Heart left ventricle (tissue), 13 donors: Measurements from ENCODE around the gene PRKAG2.

Source experiments
- POLR2A ChIP-seq, 2 donors: fragments of 450-650 bp; IDR thresholded peaks; one replicate each; pipeline ENCODE4 v1.6.1; 2017; ENCODE audit warnings: antibody characterized with exemption in 2 of 2, mild to moderate bottlenecking in 2 of 2, moderate library complexity in 2 of 2
- TF ChIP-seq, protein P1 (sequence below), 12 donors: fragments of 200-600 bp; sonication (generic) in 4 of 12; IDR thresholded peaks; one replicate each; pipeline versions ENCODE4 v1.5.0 to v1.8.0; 2018 to 2022; ENCODE audit warnings: antibody characterized with exemption in 12 of 12, mild to moderate bottlenecking in 5 of 12
- donor health status: ischemic (EF 13 %, LVEDD 7.1; RV severe dilation, severe dysfunction).
- donor health status: DM: no; HTN: yes; CAD: no.
- donor health status: DM: no; HTN: no; CAD: no.
- donor health status: ischemic (EF 25% LVEDD 6.9; RV normal size, moderate dysfunction).
- donor health status: ischemic (EF 25% LVEDD 5.7; RV mildly dilated, moderate dysfunction).
- donor health status: ischemic (EF 35%, LVEDD 5.7; RV mildly dilated, moderate dysfunction).
- donor health status: nonischemic (EF 11% LVEDD 7.7; RV severe dilation, severe dysfunction).
- donor health status: DM: yes; HTN: yes; CAD: no.
- donor health status: PGD.
- donor health status: ischemic (EF 29% LVEDD 5.4; RV normal size, mild dysfunction).
- donor health status: nonischemic (EF 23%, LVEDD 6.1; RV moderate dilation, normal function).

DNA sequence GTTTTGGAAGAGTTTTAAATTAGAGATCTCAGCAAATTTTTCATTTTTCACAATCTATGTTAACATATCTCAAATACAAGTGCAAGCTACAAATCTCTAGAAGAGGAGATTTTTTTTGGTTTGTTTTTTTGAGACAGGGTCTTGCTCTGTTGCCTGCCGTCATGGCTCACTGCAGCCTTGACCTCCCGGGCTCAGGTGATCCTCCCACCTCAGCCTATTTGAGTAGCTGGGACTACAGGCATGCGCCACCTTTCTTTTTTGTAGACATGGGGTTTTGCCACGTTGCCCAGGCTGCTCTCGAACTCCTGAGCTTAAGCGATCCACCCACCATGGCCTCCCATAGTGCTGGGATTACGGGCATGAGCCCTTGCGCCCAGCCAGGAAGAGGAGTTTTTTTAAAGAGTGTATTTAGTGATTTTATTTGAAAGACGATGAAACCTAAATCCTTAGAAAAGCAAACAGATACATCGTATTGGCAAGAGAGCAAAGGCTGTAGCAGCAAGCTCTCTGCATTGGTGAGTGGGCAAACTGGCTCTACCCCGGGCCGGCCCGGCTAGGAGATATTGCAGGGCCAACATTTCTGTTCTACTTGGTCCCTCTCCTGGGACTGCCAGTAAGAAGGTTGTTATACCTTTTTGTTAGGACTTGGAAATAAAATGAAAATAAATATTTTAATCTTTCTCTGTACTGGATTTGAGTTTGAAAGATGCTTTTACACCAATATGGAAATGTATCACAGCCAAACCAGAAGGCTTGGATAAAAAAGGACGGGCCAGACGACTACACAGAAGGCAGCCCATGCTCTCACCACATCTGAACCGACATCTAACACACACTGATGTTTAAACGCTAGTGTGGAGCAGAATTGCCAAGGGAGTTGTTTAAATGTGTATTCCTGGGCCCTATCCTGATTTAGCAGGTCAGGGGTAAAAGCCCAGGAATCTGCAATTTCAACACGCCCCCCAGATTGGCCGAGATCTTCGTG is 307.7 kb downstream of the PRKAG2 start:
- TF ChIP-seq, protein P1, sequence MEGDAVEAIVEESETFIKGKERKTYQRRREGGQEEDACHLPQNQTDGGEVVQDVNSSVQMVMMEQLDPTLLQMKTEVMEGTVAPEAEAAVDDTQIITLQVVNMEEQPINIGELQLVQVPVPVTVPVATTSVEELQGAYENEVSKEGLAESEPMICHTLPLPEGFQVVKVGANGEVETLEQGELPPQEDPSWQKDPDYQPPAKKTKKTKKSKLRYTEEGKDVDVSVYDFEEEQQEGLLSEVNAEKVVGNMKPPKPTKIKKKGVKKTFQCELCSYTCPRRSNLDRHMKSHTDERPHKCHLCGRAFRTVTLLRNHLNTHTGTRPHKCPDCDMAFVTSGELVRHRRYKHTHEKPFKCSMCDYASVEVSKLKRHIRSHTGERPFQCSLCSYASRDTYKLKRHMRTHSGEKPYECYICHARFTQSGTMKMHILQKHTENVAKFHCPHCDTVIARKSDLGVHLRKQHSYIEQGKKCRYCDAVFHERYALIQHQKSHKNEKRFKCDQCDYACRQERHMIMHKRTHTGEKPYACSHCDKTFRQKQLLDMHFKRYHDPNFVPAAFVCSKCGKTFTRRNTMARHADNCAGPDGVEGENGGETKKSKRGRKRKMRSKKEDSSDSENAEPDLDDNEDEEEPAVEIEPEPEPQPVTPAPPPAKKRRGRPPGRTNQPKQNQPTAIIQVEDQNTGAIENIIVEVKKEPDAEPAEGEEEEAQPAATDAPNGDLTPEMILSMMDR (IDR thresholded peaks at IDR 0.05): no peak
- no peak for TF ChIP-seq POLR2A (IDR thresholded peaks at IDR 0.05)
